CD4-positive, alpha-beta memory T cell (primary cell): ENCODE measurements around the gene COLGALT1. TPM values are rescaled to one million over a fixed set of nuclear protein-coding genes. Genes with fewer than 3 reads are reported as not detected.

Experiments
- polyA plus RNA-seq, 2 donors: library from polyadenylated mRNA; unstranded; fragments of 300-500 nt; fragmentation: Illumina TruSeq; gene quantifications; one replicate each; pipeline ENCODE4 v1.2.3, GENCODE V29; 2021
- total RNA-seq, 2 experiments: library from RNA; stranded (reverse); gene quantifications; one replicate each; pipeline ENCODE4 v1.2.3, GENCODE V29; 2021

Gene COLGALT1
- total and polyA plus RNA-seq, 4 experiments from 2014 or later: 14.1 to 74.7 (median 46.6) TPM

Other genes with a start within 250 kb of the COLGALT1 start
- 10 to 100 TPM; 69.4 to 74.1 TPM for gene MRPL34, start 249.8 kb upstream of the COLGALT1 start, total RNA-seq
- 100 to 1,000 TPM; 231 to 250 TPM for gene MRPL34, start 249.8 kb upstream of the COLGALT1 start, polyA plus RNA-seq
- gene DDA1, start 246.1 kb upstream of the COLGALT1 start, total RNA-seq: 10 to 100 TPM; 36.4 to 42.6 TPM
- 10 to 100 TPM; 31.6 to 42.6 TPM for gene DDA1, start 246.1 kb upstream of the COLGALT1 start, polyA plus RNA-seq
- 10 to 100 TPM; 17.7 to 21.5 TPM for gene ANO8, start 220.8 kb upstream of the COLGALT1 start, total RNA-seq
- under 1 TPM in 1 of 2 donors, not detected in 1; 0.11 TPM for gene ANO8, start 220.8 kb upstream of the COLGALT1 start, polyA plus RNA-seq
- 10 to 100 TPM; 53.7 to 58.4 TPM for gene GTPBP3, start 218.1 kb upstream of the COLGALT1 start, total RNA-seq
- gene GTPBP3, start 218.1 kb upstream of the COLGALT1 start, polyA plus RNA-seq: 10 to 100 TPM in 1 of 2 donors, 1 to 10 TPM in 1; 6.4 to 12.7 TPM
- under 1 TPM in 1 of 2 experiments, not detected in 1; 0.23 TPM for gene PLVAP, start 178.3 kb upstream of the COLGALT1 start, total RNA-seq
- gene PLVAP, start 178.3 kb upstream of the COLGALT1 start, polyA plus RNA-seq: not detected
- 1 to 10 TPM; 2.5 to 3.3 TPM for gene CCDC194, start 161.5 kb upstream of the COLGALT1 start, total RNA-seq
- gene CCDC194, start 161.5 kb upstream of the COLGALT1 start, polyA plus RNA-seq: not detected
- 10 to 100 TPM; 55.9 TPM for gene BST2, start 150.0 kb upstream of the COLGALT1 start, total RNA-seq
- 100 to 1,000 TPM; 143 to 173 TPM for gene BST2, start 150.0 kb upstream of the COLGALT1 start, polyA plus RNA-seq
- gene MVB12A, start 135.6 kb upstream of the COLGALT1 start, total RNA-seq: 10 to 100 TPM; 35.4 to 38.0 TPM
- 10 to 100 TPM; 29.5 to 32.6 TPM for gene MVB12A, start 135.6 kb upstream of the COLGALT1 start, polyA plus RNA-seq
- not detected for gene TMEM221, start 107.0 kb upstream of the COLGALT1 start, total RNA-seq
- gene TMEM221, start 107.0 kb upstream of the COLGALT1 start, polyA plus RNA-seq: under 1 TPM in 1 of 2 donors, not detected in 1; 0.09 TPM
- gene NXNL1, start 94.7 kb upstream of the COLGALT1 start, total RNA-seq: not detected
- not detected for gene NXNL1, start 94.7 kb upstream of the COLGALT1 start, polyA plus RNA-seq
- gene SLC27A1, start 85.1 kb upstream of the COLGALT1 start, total RNA-seq: 10 to 100 TPM in 1 of 2 experiments, 1 to 10 TPM in 1; 9.2 to 10.1 TPM
- 1 to 10 TPM; 5.2 to 6.6 TPM for gene SLC27A1, start 85.1 kb upstream of the COLGALT1 start, polyA plus RNA-seq
- gene PGLS, start 44.0 kb upstream of the COLGALT1 start, total RNA-seq: 10 to 100 TPM; 76.3 to 80.0 TPM
- gene PGLS, start 44.0 kb upstream of the COLGALT1 start, polyA plus RNA-seq: 10 to 100 TPM; 39.7 to 61.1 TPM
- under 1 TPM; 0.06 to 0.09 TPM for gene UNC13A, start 132.7 kb downstream of the COLGALT1 start, total RNA-seq
- gene UNC13A, start 132.7 kb downstream of the COLGALT1 start, polyA plus RNA-seq: not detected
- 10 to 100 TPM; 59.1 to 64.9 TPM for gene MAP1S, start 163.8 kb downstream of the COLGALT1 start, total RNA-seq
- gene MAP1S, start 163.8 kb downstream of the COLGALT1 start, polyA plus RNA-seq: 10 to 100 TPM in 1 of 2 donors, 1 to 10 TPM in 1; 8.2 to 48.9 TPM
- gene FCHO1, start 195.8 kb downstream of the COLGALT1 start, total RNA-seq: 100 to 1,000 TPM in 1 of 2 experiments, 10 to 100 TPM in 1; 99.4 to 113 TPM
- gene FCHO1, start 195.8 kb downstream of the COLGALT1 start, polyA plus RNA-seq: 10 to 100 TPM in 1 of 2 donors, 1 to 10 TPM in 1; 6.5 to 30.0 TPM
- gene B3GNT3, start 239.5 kb downstream of the COLGALT1 start, total RNA-seq: not detected
- under 1 TPM; 0.34 to 0.72 TPM for gene B3GNT3, start 239.5 kb downstream of the COLGALT1 start, polyA plus RNA-seq